Measurements from ENCODE around the gene EPB41L4A. TPM values are rescaled to one million over a fixed set of nuclear protein-coding genes. Genes with fewer than 3 reads are reported as not detected.

EPB41L4A gene
- total RNA-seq, 2 donors from 2014 or later = 7.0 to 16.2 TPM

DNA sequence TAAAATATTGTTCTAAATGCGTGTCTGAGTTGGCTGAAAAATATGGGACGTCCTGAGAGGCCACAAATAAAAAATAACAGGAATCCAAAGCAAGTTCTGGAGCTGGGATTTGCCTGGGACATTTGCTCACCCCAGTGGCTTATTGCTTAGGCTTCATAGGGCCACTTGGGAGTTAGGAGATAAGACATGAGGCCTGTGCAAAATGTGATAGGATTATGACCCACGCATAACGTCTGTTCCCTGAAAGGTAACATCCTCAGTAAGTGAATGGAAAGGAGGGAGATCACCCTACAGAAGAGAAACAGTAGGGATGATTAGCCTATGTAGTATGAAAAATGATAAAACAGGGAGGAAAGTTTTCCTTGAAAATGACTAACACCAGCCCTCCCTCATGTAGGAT, 269.4 kb downstream of the EPB41L4A start:
- intact Hi-C loops (cut with DNase I) = loop anchor here (5.0 to 10.0 kb wide), 2 partner anchors 597 to 995 kb away; no protein-coding TSS in a partner anchor
- ATAC-seq = no peak
- DNase-seq = no peak
- no peaks in the 10 kb centered on the region for H3K4me1 ChIP-seq
- H3K36me3 ChIP-seq (replicated peaks in 1 of 2; ENCODE audit: insufficient read depth in 1 of 2, low read depth in 2 of 2) = no peaks in the 10 kb centered on the region
- 76 to 85% methylated on average over 4 of the region's 4 CpGs for WGBS, 2 donors
- H3K4me3 ChIP-seq = no peak overlapping the region
- no peaks in the 10 kb centered on the region for H3K9me3 ChIP-seq
- no peak overlapping the region for H3K27ac ChIP-seq
- no peak for TF ChIP-seq POLR2A (IDR thresholded peaks at IDR 0.05)
- TF ChIP-seq, protein P1, sequence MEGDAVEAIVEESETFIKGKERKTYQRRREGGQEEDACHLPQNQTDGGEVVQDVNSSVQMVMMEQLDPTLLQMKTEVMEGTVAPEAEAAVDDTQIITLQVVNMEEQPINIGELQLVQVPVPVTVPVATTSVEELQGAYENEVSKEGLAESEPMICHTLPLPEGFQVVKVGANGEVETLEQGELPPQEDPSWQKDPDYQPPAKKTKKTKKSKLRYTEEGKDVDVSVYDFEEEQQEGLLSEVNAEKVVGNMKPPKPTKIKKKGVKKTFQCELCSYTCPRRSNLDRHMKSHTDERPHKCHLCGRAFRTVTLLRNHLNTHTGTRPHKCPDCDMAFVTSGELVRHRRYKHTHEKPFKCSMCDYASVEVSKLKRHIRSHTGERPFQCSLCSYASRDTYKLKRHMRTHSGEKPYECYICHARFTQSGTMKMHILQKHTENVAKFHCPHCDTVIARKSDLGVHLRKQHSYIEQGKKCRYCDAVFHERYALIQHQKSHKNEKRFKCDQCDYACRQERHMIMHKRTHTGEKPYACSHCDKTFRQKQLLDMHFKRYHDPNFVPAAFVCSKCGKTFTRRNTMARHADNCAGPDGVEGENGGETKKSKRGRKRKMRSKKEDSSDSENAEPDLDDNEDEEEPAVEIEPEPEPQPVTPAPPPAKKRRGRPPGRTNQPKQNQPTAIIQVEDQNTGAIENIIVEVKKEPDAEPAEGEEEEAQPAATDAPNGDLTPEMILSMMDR (IDR thresholded peaks at IDR 0.05) = no peak
- no peaks in the 10 kb centered on the region for H3K27me3 ChIP-seq

DNA sequence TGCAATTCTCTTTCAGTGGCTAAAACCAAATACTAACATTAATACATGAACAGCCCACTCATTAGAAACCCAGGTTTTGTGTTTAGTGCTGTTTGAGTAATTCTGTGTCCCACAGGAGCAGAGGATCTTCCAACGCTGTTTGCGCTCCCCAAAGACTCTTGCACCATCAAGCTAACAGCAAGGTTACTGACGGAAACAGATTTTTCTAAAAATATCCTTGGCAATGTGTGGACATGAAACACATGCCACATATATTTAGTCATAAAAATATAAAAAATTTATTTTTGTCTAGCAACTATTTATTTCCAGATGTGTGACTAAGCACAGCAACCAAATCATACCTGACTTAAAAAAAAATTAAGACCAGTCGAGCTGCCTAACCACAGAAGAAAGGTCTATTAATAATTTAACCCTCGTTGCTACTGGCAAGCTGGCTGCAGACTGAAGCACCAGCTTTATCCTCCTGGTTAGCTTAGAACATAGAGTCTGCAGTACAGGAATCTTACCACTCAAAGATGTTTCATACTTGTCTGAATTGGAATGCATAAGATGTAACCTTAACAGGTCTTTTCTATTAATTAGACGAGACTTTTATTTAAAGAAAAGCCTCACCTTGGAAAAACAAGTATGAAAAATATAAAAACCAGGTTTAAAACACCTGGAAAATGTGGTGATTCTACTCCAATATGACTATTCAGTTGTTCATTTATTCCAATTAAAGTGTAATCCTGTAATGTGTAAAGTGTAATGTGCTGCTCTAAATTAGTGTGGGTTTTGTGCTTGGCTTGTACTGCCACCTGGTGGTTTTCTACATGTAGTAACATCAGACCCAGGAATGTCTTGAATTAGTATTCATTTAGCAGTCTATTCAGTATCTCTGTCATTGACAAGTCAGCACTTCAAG, 272.5 kb downstream of the EPB41L4A start:
- WGBS, 2 donors = 40 to 51% methylated on average over 6 of the region's 6 CpGs
- Histone ChIP-seq H3K36me3 (replicated peaks in 1 of 2; ENCODE audit: insufficient read depth in 1 of 2, low read depth in 2 of 2) (no peaks in the 10 kb centered on the region), H3K27ac (no peak overlapping the region), H3K9me3 (no peaks in the 10 kb centered on the region), H3K4me3 (no peak overlapping the region), H3K4me1 (no peaks in the 10 kb centered on the region), H3K27me3 (no peaks in the 10 kb centered on the region)
- ATAC-seq (peak; percentile 90), DNase-seq (peak; percentile 60 to 78 (median 63))
- intact Hi-C loops (cut with DNase I) = loop anchor here (5.0 to 10.0 kb wide), 2 partner anchors 594 to 992 kb away; no protein-coding TSS in a partner anchor
- TF ChIP-seq, protein P1 (IDR thresholded peaks at IDR 0.05) = peak; percentile 68 to 94 (median 87)
- no peak for TF ChIP-seq POLR2A (IDR thresholded peaks at IDR 0.05)

DNA sequence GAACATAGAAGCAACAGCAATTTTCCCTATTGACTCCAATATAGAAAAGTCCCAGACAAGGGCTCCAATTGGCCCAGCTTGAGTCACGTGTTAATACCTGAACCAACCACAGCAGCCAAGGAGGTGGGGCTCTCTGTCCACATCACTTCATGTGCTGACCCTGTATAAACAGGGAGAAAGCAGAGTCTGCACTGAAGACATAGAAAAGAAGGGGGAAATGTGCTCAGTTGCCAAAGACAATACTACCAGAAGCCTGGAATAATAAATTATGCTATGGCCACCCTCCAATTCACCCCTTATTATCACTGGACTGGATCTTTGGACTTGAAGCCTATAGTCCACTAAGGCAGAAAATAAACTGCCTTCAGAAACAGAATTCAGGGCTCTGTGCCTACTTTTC, 275.4 kb downstream of the EPB41L4A start:
- H3K9me3 ChIP-seq = no peaks in the 10 kb centered on the region
- DNase-seq (no peak), ATAC-seq (no peak)
- no peak overlapping the region for H3K27ac ChIP-seq
- H3K27me3 ChIP-seq = no peaks in the 10 kb centered on the region
- no peaks in the 10 kb centered on the region for H3K4me1 ChIP-seq
- WGBS, 2 donors = 63 to 72% methylated on average over 1 of the region's 1 CpG
- TF ChIP-seq, protein P1 (IDR thresholded peaks at IDR 0.05) = no peak
- TF ChIP-seq POLR2A (IDR thresholded peaks at IDR 0.05) = no peak
- no peak overlapping the region for H3K4me3 ChIP-seq
- H3K36me3 ChIP-seq (replicated peaks in 1 of 2; ENCODE audit: insufficient read depth in 1 of 2, low read depth in 2 of 2) = no peaks in the 10 kb centered on the region
- intact Hi-C loops (cut with DNase I) = loop anchor here (10.0 kb wide), 1 partner anchor 989 kb away; no protein-coding TSS in a partner anchor

DNA sequence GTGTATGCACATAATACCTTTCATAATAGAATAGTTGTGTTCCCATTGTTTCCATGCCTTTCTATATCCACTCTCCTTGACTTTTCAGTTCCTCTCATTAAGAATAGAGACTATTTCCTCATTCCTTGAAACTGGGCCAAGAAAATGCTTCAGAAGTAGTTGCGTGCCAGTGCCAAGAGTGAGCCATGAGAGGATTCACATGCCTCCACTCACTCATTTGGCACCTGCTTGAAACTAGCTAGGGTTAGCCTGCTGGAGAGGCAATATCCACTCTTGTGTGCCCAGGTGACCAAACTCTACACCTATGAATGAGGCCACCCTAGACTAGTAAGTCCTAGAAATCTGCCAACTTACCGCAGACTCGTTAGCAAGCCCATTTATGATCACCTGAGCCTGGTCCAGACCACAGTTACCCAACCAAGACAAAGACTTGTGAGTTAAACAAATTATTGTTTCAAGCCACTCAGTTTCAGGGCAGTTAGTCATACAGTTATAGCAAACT, 276.3 kb downstream of the EPB41L4A start:
- DNase-seq (peak in 3 of 4 donors; percentile 37 to 49 (median 43)), ATAC-seq (peak; percentile 42)
- no peak overlapping the region for H3K4me3 ChIP-seq
- 50 to 63% methylated on average over 2 to 3 of the region's 3 CpGs for WGBS, 2 donors
- no peak for TF ChIP-seq POLR2A (IDR thresholded peaks at IDR 0.05)
- TF ChIP-seq, protein P1 (IDR thresholded peaks at IDR 0.05) = no peak
- no peaks in the 10 kb centered on the region for H3K27me3 ChIP-seq
- no peaks in the 10 kb centered on the region for H3K36me3 ChIP-seq (replicated peaks in 1 of 2; ENCODE audit: insufficient read depth in 1 of 2, low read depth in 2 of 2)
- no peaks in the 10 kb centered on the region for H3K9me3 ChIP-seq
- H3K4me1 ChIP-seq = no peaks in the 10 kb centered on the region
- intact Hi-C loops (cut with DNase I) = loop anchor here (10.0 kb wide), 1 partner anchor 988 kb away; no protein-coding TSS in a partner anchor
- no peak overlapping the region for H3K27ac ChIP-seq

All from body of pancreas (tissue), 4 donors.